HG02571 (cell line): ENCODE measurements around the gene DEAF1.

Source experiments
- ATAC-seq: cut with Tn5 transposase; IDR thresholded peaks from one replicate; pipeline ENCODE4 v1.9.1; 2021; ENCODE audit warnings: mild to moderate bottlenecking, moderate library complexity; ENCODE audit not compliant: unreplicated experiment

The DEAF1 gene

GRCh38 chr11:613369-613968, 81.6 kb downstream of the DEAF1 start:
- no peak for ATAC-seq

- ATAC-seq: no peak
Observed at GRCh38 chr11:612961-613300, 82.1 kb downstream of the DEAF1 start.

- ATAC-seq: no peak
Observed at GRCh38 chr11:612201-612960, 82.6 kb downstream of the DEAF1 start.

- no peak for ATAC-seq
Observed at GRCh38 chr11:611001-611996, 83.7 kb downstream of the DEAF1 start.

- no peak for ATAC-seq
Observed at GRCh38 chr11:610146-610801, 84.7 kb downstream of the DEAF1 start.

- ATAC-seq: no peak
Observed at GRCh38 chr11:609341-609811, 85.6 kb downstream of the DEAF1 start.

- no peak for ATAC-seq
Observed at GRCh38 chr11:608791-609251, 86.2 kb downstream of the DEAF1 start.

- ATAC-seq: no peak
Observed at GRCh38 chr11:607971-608659, 86.9 kb downstream of the DEAF1 start.

GRCh38 chr11:607020-607780, 87.8 kb downstream of the DEAF1 start:
- ATAC-seq: no peak

- ATAC-seq: no peak
Observed at GRCh38 chr11:606245-606644, 88.8 kb downstream of the DEAF1 start.

GRCh38 chr11:605286-606129, 89.5 kb downstream of the DEAF1 start:
- ATAC-seq: no peak

- no peak for ATAC-seq
Observed at GRCh38 chr11:603154-603553, 91.9 kb downstream of the DEAF1 start.

GRCh38 chr11:601573-602245, 93.3 kb downstream of the DEAF1 start:
- no peak for ATAC-seq

- no peak for ATAC-seq
Observed at GRCh38 chr11:598005-598680, 96.9 kb downstream of the DEAF1 start.

GRCh38 chr11:597166-597725, 97.8 kb downstream of the DEAF1 start:
- no peak for ATAC-seq

- no peak for ATAC-seq
Observed at GRCh38 chr11:596374-596773, 98.6 kb downstream of the DEAF1 start.

- no peak for ATAC-seq
Observed at GRCh38 chr11:595400-595799, 99.6 kb downstream of the DEAF1 start.
